GM12891 (cell line): Measurements from ENCODE around the gene RASSF8.

ENCODE experiments used
- DNase-seq: peaks from one replicate; pipeline ENCODE4 v3.0.0; 2011; ENCODE audit warnings: low spot score; ENCODE audit not compliant: insufficient read length
- FAIRE-seq: peaks from 2 replicates; lab custom pipeline; 2011; peaks lifted over from hg19 to GRCh38; lab: Jason Lieb, UNC
- PAX5 ChIP-seq: IDR thresholded peaks from 2 replicates; pipeline ENCODE4 v1.6.1; 2011; ENCODE audit warnings: low read length, moderate library complexity, mild to moderate bottlenecking; ENCODE audit not compliant: insufficient read depth, severe bottlenecking
- POLR2A ChIP-seq: IDR thresholded peaks from 2 replicates; pipeline ENCODE4 v1.6.1; 2011; ENCODE audit warnings: low read depth, low read length, control low read depth
- POLR2AphosphoS5 ChIP-seq: IDR thresholded peaks from 2 replicates; pipeline ENCODE4 v1.6.1; 2011; ENCODE audit warnings: low read depth, low read length, control low read depth
- POU2F2 ChIP-seq: IDR thresholded peaks from 2 replicates; pipeline ENCODE4 v1.6.1; 2011; ENCODE audit warnings: low read depth, mild to moderate bottlenecking, control low read depth, low read length, moderate library complexity
- SPI1 ChIP-seq: IDR thresholded peaks from 2 replicates; pipeline ENCODE4 v1.6.1; 2011; ENCODE audit warnings: low read depth, low read length, control low read depth
- TAF1 ChIP-seq: IDR thresholded peaks from 2 replicates; pipeline ENCODE4 v1.6.1; 2011; ENCODE audit warnings: low read depth, low read length, control low read depth

The RASSF8 gene

GRCh38 chr12:26062566-26062965 is 104.1 kb downstream of the RASSF8 start:
- TF ChIP-seq POLR2A (no peak), TAF1 (no peak), POU2F2 (no peak), PAX5 (no peak), POLR2AphosphoS5 (no peak), SPI1 (no peak)
- no peak for DNase-seq
- no peak for FAIRE-seq

- DNase-seq = no peak
- no peak for FAIRE-seq
- TF ChIP-seq SPI1 = no peak
- TF ChIP-seq TAF1 = no peak
- no peak for TF ChIP-seq POU2F2
- TF ChIP-seq PAX5 = no peak
- no peak for TF ChIP-seq POLR2A
Measured at GRCh38 chr12:26065451-26065850, 107.0 kb downstream of the RASSF8 start.

DNA sequence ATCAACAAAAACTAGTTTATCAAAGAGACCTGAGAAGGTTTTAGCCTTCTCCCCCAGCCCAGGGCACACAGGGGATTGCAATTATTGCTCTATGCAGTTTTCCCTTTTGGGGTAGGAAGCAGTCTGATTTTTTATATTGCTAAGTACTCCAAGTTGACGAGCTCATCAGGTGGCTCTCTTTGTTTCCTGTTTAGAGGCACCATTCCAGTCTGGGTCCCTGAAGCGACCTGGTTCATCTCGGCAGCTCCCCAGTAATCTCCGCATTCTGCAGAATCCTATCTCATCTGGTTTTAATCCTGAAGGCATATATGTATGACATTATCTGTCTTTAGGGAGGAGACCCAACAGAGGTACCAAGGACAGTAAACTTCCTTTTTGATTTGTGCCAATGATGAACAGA is 110.0 kb downstream of the RASSF8 start:
- FAIRE-seq (no peak), DNase-seq (no peak)
- TF ChIP-seq SPI1 = no peak
- TF ChIP-seq TAF1 = no peak
- no peak for TF ChIP-seq POLR2A
- TF ChIP-seq PAX5 = no peak
- TF ChIP-seq POLR2AphosphoS5 = no peak
- TF ChIP-seq POU2F2 = no peak

DNA sequence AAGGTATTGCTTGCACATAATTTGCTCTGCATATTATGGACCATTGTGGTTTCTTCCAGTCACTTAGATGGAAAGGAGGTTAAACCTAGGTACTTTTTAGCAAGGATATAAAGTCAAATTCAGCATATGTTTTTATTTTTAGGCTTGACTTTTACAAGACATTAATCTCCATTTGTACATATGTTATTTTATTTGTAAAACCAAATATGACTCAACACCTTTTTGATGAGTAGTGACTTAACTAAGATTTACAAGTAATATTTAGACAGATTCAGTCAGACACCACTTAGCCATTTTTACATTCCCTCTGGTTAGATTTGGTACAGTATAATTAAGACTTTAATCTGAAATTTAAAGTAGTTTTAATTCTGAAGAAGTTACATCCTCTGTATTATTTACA is 111.3 kb downstream of the RASSF8 start:
- DNase-seq (no peak), FAIRE-seq (no peak)
- TF ChIP-seq PAX5 (no peak), TAF1 (no peak), POLR2AphosphoS5 (no peak), POU2F2 (no peak), POLR2A (no peak), SPI1 (no peak)

DNA sequence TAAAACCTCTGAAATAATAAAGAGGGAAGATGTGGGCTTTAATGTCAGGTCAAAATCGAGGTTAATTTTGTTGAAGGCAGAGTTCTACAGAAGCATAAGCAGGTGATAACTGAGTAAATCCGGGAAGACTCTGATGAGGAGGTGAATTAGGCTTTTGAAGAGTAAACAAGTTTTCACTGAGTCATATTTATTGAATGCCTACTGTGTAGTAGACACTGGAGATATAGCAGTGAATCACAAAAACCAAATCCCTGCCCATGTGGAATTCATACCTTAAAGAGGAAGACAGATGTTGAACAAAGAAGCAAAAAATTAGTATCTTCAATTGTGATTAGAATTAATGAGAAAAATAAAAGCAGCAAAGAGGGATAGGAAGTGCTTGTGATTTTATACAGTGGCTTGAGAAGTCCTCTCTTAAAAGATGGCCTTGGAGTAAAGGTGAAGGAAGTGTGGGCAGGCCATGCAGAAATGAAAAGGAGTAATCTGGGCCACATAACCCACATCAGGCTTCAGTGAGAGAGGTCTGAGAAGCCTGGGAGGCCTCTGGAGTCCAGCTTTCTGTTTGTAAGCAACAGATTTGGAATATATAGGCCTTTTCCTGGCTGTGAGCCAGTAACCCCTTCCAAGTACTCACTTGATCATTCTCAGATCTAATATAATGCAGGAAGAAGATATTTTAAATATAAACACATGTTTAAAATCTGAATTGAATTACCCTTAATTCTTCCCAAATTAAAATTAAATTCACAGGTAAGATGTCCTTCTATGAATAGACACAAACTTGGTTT is 119.6 kb downstream of the RASSF8 start:
- FAIRE-seq = no peak
- no peak for DNase-seq
- TF ChIP-seq POU2F2 = no peak
- no peak for TF ChIP-seq PAX5
- TF ChIP-seq SPI1 = no peak
- no peak for TF ChIP-seq POLR2AphosphoS5

GRCh38 chr12:26080911-26081310 is 122.4 kb downstream of the RASSF8 start:
- no peak for TF ChIP-seq POLR2AphosphoS5
- TF ChIP-seq TAF1 = no peak
- no peak for TF ChIP-seq POLR2A
- no peak for TF ChIP-seq PAX5
- no peak for TF ChIP-seq SPI1
- no peak for TF ChIP-seq POU2F2
- no peak for DNase-seq
- no peak for FAIRE-seq

GRCh38 chr12:26086936-26087335 is 128.5 kb downstream of the RASSF8 start:
- FAIRE-seq (no peak), DNase-seq (no peak)
- TF ChIP-seq TAF1 (no peak), SPI1 (no peak), POLR2A (no peak), POU2F2 (no peak), POLR2AphosphoS5 (no peak), PAX5 (no peak)

GRCh38 chr12:26088998-26089397 is 130.5 kb downstream of the RASSF8 start:
- TF ChIP-seq PAX5 (no peak), POLR2A (no peak), POLR2AphosphoS5 (no peak), SPI1 (no peak; the same call in 1 of the 2 replicates), TAF1 (no peak), POU2F2 (peak; percentile 91)
- FAIRE-seq (peak; percentile 97), DNase-seq (peak; percentile 36)

- DNase-seq = no peak
- TF ChIP-seq TAF1 (no peak), POLR2A (no peak), POLR2AphosphoS5 (no peak), PAX5 (no peak), POU2F2 (no peak), SPI1 (no peak)
- peak; percentile 20 for FAIRE-seq
Measured at GRCh38 chr12:26090836-26091510, 132.5 kb downstream of the RASSF8 start.

- FAIRE-seq (no peak), DNase-seq (no peak)
Measured at GRCh38 chr12:26091822-26092221, 133.3 kb downstream of the RASSF8 start.

More at GRCh38 chr12:26091822-26092221, 133.3 kb downstream of the RASSF8 start:
- no peak for TF ChIP-seq POLR2AphosphoS5
- TF ChIP-seq POU2F2 = no peak
- no peak for TF ChIP-seq SPI1
- no peak for TF ChIP-seq POLR2A
- TF ChIP-seq PAX5 = no peak
- no peak for TF ChIP-seq TAF1
